Kidney (tissue), 14 donors: Measurements from ENCODE around the gene METTL2B. TPM values are rescaled to one million over a fixed set of nuclear protein-coding genes. Genes with fewer than 3 reads are reported as not detected.
"Not testable (repeated sequence)": the region's sequence is repeated elsewhere in the genome, so short reads cannot be mapped to it uniquely, and the experiment has no call there.

Source experiments
- DNase-seq, 5 donors: peaks; one replicate each; pipeline ENCODE4 v3.0.0-alpha.2; 2013 to 2020
- FAIRE-seq: peaks from 2 replicates; lab custom pipeline; 2012; peaks lifted over from hg19 to GRCh38; lab: Jason Lieb, UNC
- H3K27ac ChIP-seq, 2 donors: one replicate each; pipeline ENCODE4 v1.7.0; 2013; ENCODE audit warnings: low read depth in 2 of 2, low read length in 2 of 2, inconsistent platforms in 1 of 2
- H3K27me3 ChIP-seq: one replicate; pipeline ENCODE4 v1.7.1; 2013; ENCODE audit warnings: low read length, inconsistent platforms; ENCODE audit not compliant: control insufficient read depth, insufficient read depth
- H3K36me3 ChIP-seq, 3 donors: one replicate each; pipeline versions ENCODE4 v1.7.0 to v1.7.1; 2013; ENCODE audit warnings: low read length in 3 of 3, control low read depth in 1 of 3, inconsistent platforms in 1 of 3; ENCODE audit not compliant: insufficient read depth in 3 of 3, control insufficient read depth in 2 of 3
- H3K4me1 ChIP-seq, 3 donors: one replicate each; pipeline versions ENCODE4 v1.7.0 to v1.7.1; 2013; ENCODE audit warnings: low read length in 3 of 3, inconsistent platforms in 1 of 3, low read depth in 1 of 3; ENCODE audit not compliant: control insufficient read depth in 2 of 3, insufficient read depth in 2 of 3
- H3K4me3 ChIP-seq, 3 donors: one replicate each; pipeline versions ENCODE4 v1.7.0 to v1.8.1; 2013; ENCODE audit warnings: low read length in 3 of 3, control low read depth in 1 of 3, inconsistent platforms in 1 of 3
- H3K9ac ChIP-seq, 3 donors: one replicate each; pipeline versions ENCODE4 v1.7.0 to v1.7.1; 2013; ENCODE audit warnings: low read length in 3 of 3, control low read depth in 1 of 3, inconsistent platforms in 1 of 3
- H3K9me3 ChIP-seq, 3 donors: one replicate each; pipeline versions ENCODE4 v1.7.0 to v1.7.1; 2013; ENCODE audit warnings: low read length in 3 of 3, control low read depth in 1 of 3, inconsistent platforms in 1 of 3; ENCODE audit not compliant: control insufficient read depth in 2 of 3, insufficient read depth in 1 of 3
- CTCF ChIP-seq: IDR thresholded peaks from 3 replicates; pipeline ENCODE4 v1.5.1; 2012; ENCODE audit warnings: mild to moderate bottlenecking, moderate library complexity, borderline replicate concordance; ENCODE audit not compliant: insufficient read depth; ENCODE audit errors: extremely low read depth
- intact Hi-C: fragments of 100-400 bp; cut with DNase I; formaldehyde crosslinking; loops from one replicate; pipeline ENCODE4 v1.11.1; 2022
- polyA plus RNA-seq: library from polyadenylated mRNA; stranded (reverse); fragments of 350-450 nt; fragmentation: Illumina TruSeq; extraction: RNeasy Lipid Tissue Mini Kit (QIAGEN cat#74804); gene quantifications from one replicate; pipeline ENCODE4 v1.2.3, GENCODE V29; 2014; ENCODE audit warnings: low read depth, low replicate concordance; ENCODE audit not compliant: insufficient read depth
- total RNA-seq: library from RNA; stranded (reverse); fragmentation: NEBNext Ultra II Directional; extraction: Animal tissue kit (Norgen Biotek cat#: 25700); gene quantifications from one replicate; pipeline ENCODE4 v1.2.1, GENCODE V29; 2021
- donor health status: control.
- donor health status: control.
- donor health status: control.
- donor health status: control.
- donor health status: control.
- donor health status: DM: yes; HTN: yes; CAD: no.
- donor health status: Normal renal cell carcinoma (clear cell type).

Gene METTL2B
- total and polyA plus RNA-seq, 2 donors from 2014 or later, result 11.8 to 26.0 TPM

- no peak for FAIRE-seq
- Histone ChIP-seq H3K27ac (no peak overlapping the region), H3K9ac (peak overlapping the region in 1 of 3 donors; percentile 8), H3K4me3 (no peak overlapping the region), H3K9me3 (no peaks in the 10 kb centered on the region), H3K4me1 (peaks cover 0 to 9% (median 2%) of the 10 kb centered on the region in 3 donors), H3K36me3 (no peaks in the 10 kb centered on the region), H3K27me3 (no peaks in the 10 kb centered on the region)
- peak; percentile 75 for TF ChIP-seq CTCF
- peak in 4 of 5 donors; percentile 56 to 82 (median 66) for DNase-seq
- intact Hi-C loops, result no loop called here
Observed at GRCh38 chr7:128459394-128459878, 17.1 kb upstream of the METTL2B start.

- Histone ChIP-seq H3K9ac (no peak overlapping the region), H3K4me1 (no peaks in the 10 kb centered on the region), H3K27ac (no peak overlapping the region), H3K27me3 (no peaks in the 10 kb centered on the region), H3K36me3 (no peaks in the 10 kb centered on the region), H3K9me3 (no peaks in the 10 kb centered on the region), H3K4me3 (no peak overlapping the region)
- FAIRE-seq, result no peak
- intact Hi-C loops, result no loop called here
- DNase-seq, result no peak
- no peak for TF ChIP-seq CTCF
Observed at GRCh38 chr7:128462460-128462859, 14.1 kb upstream of the METTL2B start.

GRCh38 chr7:128463345-128463744 lies 13.2 kb upstream of the METTL2B start:
- intact Hi-C loops, H3K27ac ChIP-seq, FAIRE-seq, H3K36me3 ChIP-seq, H3K9me3 ChIP-seq, H3K4me3 ChIP-seq, H3K27me3 ChIP-seq, H3K4me1 ChIP-seq, H3K9ac ChIP-seq: not testable (repeated sequence)
- DNase-seq, result peak in 1 of 5 donors; percentile 61

GRCh38 chr7:128463933-128464332 lies 12.6 kb upstream of the METTL2B start:
- DNase-seq, H3K4me3 ChIP-seq, H3K36me3 ChIP-seq, H3K4me1 ChIP-seq, H3K9me3 ChIP-seq, H3K9ac ChIP-seq, H3K27me3 ChIP-seq, H3K27ac ChIP-seq, intact Hi-C loops, FAIRE-seq: not testable (repeated sequence)

- not testable (repeated sequence) for DNase-seq, FAIRE-seq
Observed at GRCh38 chr7:128466871-128467270, 9.7 kb upstream of the METTL2B start.

GRCh38 chr7:128477336-128477690 lies 765 bp downstream of the METTL2B start:
- FAIRE-seq, H3K27ac ChIP-seq, intact Hi-C loops, H3K4me1 ChIP-seq, H3K36me3 ChIP-seq, DNase-seq, H3K9me3 ChIP-seq, H3K27me3 ChIP-seq: not testable (repeated sequence)
- peak overlapping the region; percentile 49 to 63 (median 55) for H3K9ac ChIP-seq
- H3K4me3 ChIP-seq, result peak overlapping the region; percentile 68 to 75 (median 72)

More at GRCh38 chr7:128466871-128467270, 9.7 kb upstream of the METTL2B start:
- H3K9ac ChIP-seq, H3K36me3 ChIP-seq, intact Hi-C loops, H3K9me3 ChIP-seq, H3K27ac ChIP-seq, H3K4me1 ChIP-seq, H3K4me3 ChIP-seq, H3K27me3 ChIP-seq: not testable (repeated sequence)

GRCh38 chr7:128479082-128479481 lies 2.5 kb downstream of the METTL2B start:
- intact Hi-C loops, result not testable (repeated sequence)

More at GRCh38 chr7:128479082-128479481, 2.5 kb downstream of the METTL2B start:
- not testable (repeated sequence) for H3K36me3 ChIP-seq, H3K4me1 ChIP-seq, FAIRE-seq, H3K9me3 ChIP-seq, H3K27me3 ChIP-seq, H3K27ac ChIP-seq, DNase-seq, H3K9ac ChIP-seq, H3K4me3 ChIP-seq
